Heart left ventricle (tissue), 16 donors: Measurements from ENCODE around the gene PTGDR2. TPM values are rescaled to one million over a fixed set of nuclear protein-coding genes. Genes with fewer than 3 reads are reported as not detected.

Experiments
- ATAC-seq, 4 donors: fragments of 200-7000 bp; cut with Tn5 transposase; one replicate each; pipeline ENCODE4 v1.9.1; 2020 to 2022; ENCODE audit warnings: moderate library complexity in 4 of 4, mild to moderate bottlenecking in 3 of 4, moderate number of reproducible peaks in 1 of 4
- DNase-seq, 5 donors: peaks; one replicate each; pipeline ENCODE4 v3.0.0-alpha.2; 2020
- H3K27ac ChIP-seq, 12 donors: fragments of 200-600 bp; sonication (generic) in 4 of 12; one replicate each; pipeline versions ENCODE4 v1.5.0 to v1.8.0; 2016 to 2022; ENCODE audit warnings: mild to moderate bottlenecking in 2 of 12
- H3K27me3 ChIP-seq, 9 donors: fragments of 200-600 bp; sonication (generic) in 2 of 9; one replicate each; pipeline versions ENCODE4 v1.5.1 to v1.8.0; 2016 to 2022; ENCODE audit warnings: mild to moderate bottlenecking in 3 of 9
- H3K36me3 ChIP-seq, 9 donors: fragments of 200-600 bp; sonication (generic) in 2 of 9; one replicate each; pipeline versions ENCODE4 v1.5.0 to v1.8.0; 2018 to 2022; ENCODE audit warnings: mild to moderate bottlenecking in 2 of 9
- H3K4me1 ChIP-seq, 12 donors: fragments of 200-600 bp; sonication (generic) in 4 of 12; one replicate each; pipeline versions ENCODE4 v1.5.0 to v1.8.0; 2016 to 2022; ENCODE audit warnings: mild to moderate bottlenecking in 3 of 12
- H3K4me3 ChIP-seq, 12 donors: fragments of 200-600 bp; sonication (generic) in 4 of 12; one replicate each; pipeline versions ENCODE4 v1.5.0 to v1.8.0; 2017 to 2022; ENCODE audit warnings: mild to moderate bottlenecking in 9 of 12, moderate library complexity in 4 of 12
- H3K9me3 ChIP-seq, 12 donors: fragments of 200-600 bp; sonication (generic) in 4 of 12; one replicate each; pipeline versions ENCODE4 v1.5.0 to v1.8.0; 2016 to 2022; ENCODE audit warnings: mild to moderate bottlenecking in 1 of 12
- POLR2A ChIP-seq, 2 donors: fragments of 450-650 bp; IDR thresholded peaks; one replicate each; pipeline ENCODE4 v1.6.1; 2017; ENCODE audit warnings: antibody characterized with exemption in 2 of 2, mild to moderate bottlenecking in 2 of 2, moderate library complexity in 2 of 2
- WGBS, 4 donors: extraction: QIAGEN DNeasy Blood & Tissue Kit in 2 of 4; methylation state at CpG; one replicate each; pipeline versions ENCODE4 v1.1.5 to v1.1.7; 2013 to 2018; 5-methylcytosine and 5-hydroxymethylcytosine counted together
- intact Hi-C, 10 donors: fragments of 100-400 bp; cut with DNase I; formaldehyde crosslinking; loops; one replicate each; pipeline versions ENCODE4 v1.11.1 to v1.14.2; 2022
- polyA plus RNA-seq, 2 donors: library from polyadenylated mRNA; stranded (reverse); fragments of 200-250 nt; gene quantifications; one replicate each; pipeline ENCODE4 v1.2.3, GENCODE V29; 2013
- total RNA-seq, 9 donors: library from RNA; depleted of rRNA in 2 of 9; stranded (reverse); fragments of >200 nt in 2 of 9; fragmentation: NEBNext Ultra II Directional in 3 of 9; extraction: Animal tissue kit (Norgen Biotek cat#: 25700) in 3 of 9; gene quantifications; one replicate each; pipeline versions ENCODE4 v1.1.0 to v1.2.4, GENCODE V29; 2016 to 2023
- TF ChIP-seq, protein P1 (sequence below), 12 donors: fragments of 200-600 bp; sonication (generic) in 4 of 12; IDR thresholded peaks; one replicate each; pipeline versions ENCODE4 v1.5.0 to v1.8.0; 2018 to 2022; ENCODE audit warnings: antibody characterized with exemption in 12 of 12, mild to moderate bottlenecking in 5 of 12
- donor health status: ischemic (EF 13 %, LVEDD 7.1; RV severe dilation, severe dysfunction).
- donor health status: healthy with polysubstance abuse.
- donor health status: DM: no; HTN: yes; CAD: no.
- donor health status: DM: no; HTN: no; CAD: no.
- donor health status: ischemic (EF 25% LVEDD 6.9; RV normal size, moderate dysfunction).
- donor health status: ischemic (EF 25% LVEDD 5.7; RV mildly dilated, moderate dysfunction).
- donor health status: healthy.
- donor health status: DM: yes; HTN: yes; CAD: no.
- donor health status: ischemic (EF 35%, LVEDD 5.7; RV mildly dilated, moderate dysfunction).
- donor health status: nonischemic (EF 11% LVEDD 7.7; RV severe dilation, severe dysfunction).
- donor health status: DM: yes; HTN: yes; CAD: no.
- donor health status: PGD.
- donor health status: ischemic (EF 29% LVEDD 5.4; RV normal size, mild dysfunction).
- donor health status: nonischemic (EF 23%, LVEDD 6.1; RV moderate dilation, normal function).

The PTGDR2 gene
- total and polyA plus RNA-seq, 11 donors: 0.61 to 7.9 (median 1.4) TPM

DNA sequence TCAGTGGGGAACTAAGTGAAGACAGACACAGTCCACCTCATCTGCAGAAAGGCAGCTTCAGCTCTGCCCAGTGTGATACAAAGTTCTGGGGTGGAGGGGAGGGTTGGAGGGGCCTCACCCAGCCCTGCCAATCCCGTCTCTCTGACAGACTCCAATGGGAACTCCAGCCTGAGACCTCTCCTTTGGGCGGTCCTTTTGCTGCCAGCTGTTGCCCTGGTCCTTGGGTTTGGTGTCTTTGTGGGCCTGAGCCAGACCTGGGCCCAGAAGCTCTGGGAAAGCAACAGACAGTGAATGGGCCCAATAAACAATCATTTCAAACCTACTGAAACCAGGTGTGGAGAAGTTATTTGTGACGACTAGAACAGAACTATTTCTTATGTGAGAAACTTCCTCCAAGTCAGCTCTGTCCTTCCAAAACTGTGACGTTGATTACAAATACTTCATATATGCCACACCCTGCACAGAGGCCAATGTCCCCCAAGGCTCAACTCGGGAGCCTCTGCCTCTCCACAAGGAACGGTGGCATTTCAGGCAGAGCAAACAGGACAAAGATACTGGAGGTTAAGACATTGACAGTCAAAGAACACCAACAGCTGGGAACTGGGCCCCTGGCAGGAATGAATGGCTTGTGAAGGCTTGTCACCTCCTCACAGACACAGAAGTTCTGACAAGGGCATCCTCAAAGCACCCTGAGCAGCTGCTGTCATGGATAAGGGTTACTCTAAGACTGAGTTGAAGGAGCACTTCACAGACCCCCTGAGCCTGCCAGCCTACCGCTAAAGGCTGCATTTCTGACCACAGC, 19.8 kb upstream of the PTGDR2 start:
- no peak overlapping the region for H3K27ac ChIP-seq
- no peaks in the 10 kb centered on the region for H3K9me3 ChIP-seq
- no peaks in the 10 kb centered on the region for H3K27me3 ChIP-seq
- H3K36me3 ChIP-seq: peaks cover 0 to 19% (median 8%) of the 10 kb centered on the region in 9 donors
- TF ChIP-seq POLR2A (IDR thresholded peaks at IDR 0.05): no peak
- TF ChIP-seq, protein P1, sequence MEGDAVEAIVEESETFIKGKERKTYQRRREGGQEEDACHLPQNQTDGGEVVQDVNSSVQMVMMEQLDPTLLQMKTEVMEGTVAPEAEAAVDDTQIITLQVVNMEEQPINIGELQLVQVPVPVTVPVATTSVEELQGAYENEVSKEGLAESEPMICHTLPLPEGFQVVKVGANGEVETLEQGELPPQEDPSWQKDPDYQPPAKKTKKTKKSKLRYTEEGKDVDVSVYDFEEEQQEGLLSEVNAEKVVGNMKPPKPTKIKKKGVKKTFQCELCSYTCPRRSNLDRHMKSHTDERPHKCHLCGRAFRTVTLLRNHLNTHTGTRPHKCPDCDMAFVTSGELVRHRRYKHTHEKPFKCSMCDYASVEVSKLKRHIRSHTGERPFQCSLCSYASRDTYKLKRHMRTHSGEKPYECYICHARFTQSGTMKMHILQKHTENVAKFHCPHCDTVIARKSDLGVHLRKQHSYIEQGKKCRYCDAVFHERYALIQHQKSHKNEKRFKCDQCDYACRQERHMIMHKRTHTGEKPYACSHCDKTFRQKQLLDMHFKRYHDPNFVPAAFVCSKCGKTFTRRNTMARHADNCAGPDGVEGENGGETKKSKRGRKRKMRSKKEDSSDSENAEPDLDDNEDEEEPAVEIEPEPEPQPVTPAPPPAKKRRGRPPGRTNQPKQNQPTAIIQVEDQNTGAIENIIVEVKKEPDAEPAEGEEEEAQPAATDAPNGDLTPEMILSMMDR (IDR thresholded peaks at IDR 0.05): no peak
- intact Hi-C loops: loop anchor here in 3 of 10 donors (5.0 kb wide), 2 partner anchors 33 to 38 kb away; partner anchors contain the start of gene CCDC86 (in 2 of the 3)
- H3K4me3 ChIP-seq: no peak overlapping the region
- peak in 1 of 5 donors; percentile 7 for DNase-seq
- ATAC-seq: no peak
- WGBS, 4 donors: 69 to 83% (median 80%) methylated on average over 5 to 7 of the region's 7 CpGs
- H3K4me1 ChIP-seq: peaks cover 5 to 61% (median 28%) of the 10 kb centered on the region in 12 donors

- H3K27me3 ChIP-seq: no peaks in the 10 kb centered on the region
- DNase-seq: peak in 1 of 5 donors; percentile 17
- peaks cover 0 to 13% (median 0%) of the 10 kb centered on the region in 9 donors for H3K36me3 ChIP-seq
- TF ChIP-seq, protein P1 (IDR thresholded peaks at IDR 0.05): no peak
- no peak for TF ChIP-seq POLR2A (IDR thresholded peaks at IDR 0.05)
- 88 to 91% (median 89%) methylated on average over 7 to 13 of the region's 13 CpGs for WGBS, 4 donors
- peak overlapping the region in 1 of 12 donors; percentile 14 for H3K27ac ChIP-seq
- intact Hi-C loops: loop anchor here in 3 of 10 donors (5.0 kb wide), 2 partner anchors 32 to 37 kb away; partner anchors contain the start of gene CCDC86 (in 2 of the 3)
- H3K4me1 ChIP-seq: peaks cover 5 to 64% (median 32%) of the 10 kb centered on the region in 12 donors
- no peak overlapping the region for H3K4me3 ChIP-seq
- no peaks in the 10 kb centered on the region for H3K9me3 ChIP-seq
- no peak for ATAC-seq
Observed at GRCh38 chr11:60874421-60875365, 18.9 kb upstream of the PTGDR2 start.

DNA sequence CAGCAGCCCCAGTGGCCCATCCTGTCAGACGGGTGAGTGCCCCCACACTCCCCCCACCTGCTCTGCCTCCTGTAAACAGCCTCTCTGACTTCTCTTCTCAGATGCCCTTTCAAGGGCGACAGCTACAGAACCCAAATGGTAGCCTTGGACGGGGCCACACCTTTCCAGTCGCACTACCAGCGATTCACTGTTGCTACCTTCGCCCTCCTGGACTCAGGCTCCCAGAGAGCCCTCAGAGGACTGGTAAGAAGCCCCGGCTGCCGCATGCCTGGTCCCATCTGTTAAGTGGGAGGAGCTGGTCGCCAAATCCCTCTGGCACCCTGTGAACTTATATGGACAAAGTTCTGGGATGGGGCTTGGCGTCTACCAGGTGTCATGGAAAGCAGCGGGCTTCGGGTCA, 17.8 kb upstream of the PTGDR2 start:
- Histone ChIP-seq H3K4me1 (peaks cover 5 to 60% (median 33%) of the 10 kb centered on the region in 12 donors), H3K27me3 (no peaks in the 10 kb centered on the region), H3K9me3 (no peaks in the 10 kb centered on the region), H3K27ac (peak overlapping the region in 2 of 12 donors; percentile 33 to 74), H3K36me3 (peaks cover 0 to 3% (median 0%) of the 10 kb centered on the region in 9 donors), H3K4me3 (no peak overlapping the region)
- no peak for TF ChIP-seq POLR2A (IDR thresholded peaks at IDR 0.05)
- TF ChIP-seq, protein P1 (IDR thresholded peaks at IDR 0.05): no peak
- 87 to 91% (median 89%) methylated on average over 12 of the region's 12 CpGs for WGBS, 4 donors
- ATAC-seq (no peak), DNase-seq (peak in 1 of 5 donors; percentile 13)
- intact Hi-C loops: no loop called here
